Renal cortical epithelial cell (primary cell): Measurements from ENCODE around the gene ZNF566. TPM values are rescaled to one million over a fixed set of nuclear protein-coding genes. Genes with fewer than 3 reads are reported as not detected.
A peak's percentile ranks its signal among the peaks of the same experiment; 100 is the strongest.
"Not testable (repeated sequence)": the region's sequence is repeated elsewhere in the genome, so short reads cannot be mapped to it uniquely, and the experiment has no call there.

Experiments used
- DNase-seq: peaks from one replicate; pipeline ENCODE4 v3.0.0-alpha.2; 2011; ENCODE audit warnings: low read depth
- total RNA-seq: library from RNA; depleted of rRNA; stranded (reverse); fragments of >200 nt; gene quantifications from 2 replicates; pipeline ENCODE4 v1.2.3, GENCODE V29; 2014

ZNF566 gene
- total RNA-seq: 5.2 and 11.9 TPM in 2 replicates

DNA sequence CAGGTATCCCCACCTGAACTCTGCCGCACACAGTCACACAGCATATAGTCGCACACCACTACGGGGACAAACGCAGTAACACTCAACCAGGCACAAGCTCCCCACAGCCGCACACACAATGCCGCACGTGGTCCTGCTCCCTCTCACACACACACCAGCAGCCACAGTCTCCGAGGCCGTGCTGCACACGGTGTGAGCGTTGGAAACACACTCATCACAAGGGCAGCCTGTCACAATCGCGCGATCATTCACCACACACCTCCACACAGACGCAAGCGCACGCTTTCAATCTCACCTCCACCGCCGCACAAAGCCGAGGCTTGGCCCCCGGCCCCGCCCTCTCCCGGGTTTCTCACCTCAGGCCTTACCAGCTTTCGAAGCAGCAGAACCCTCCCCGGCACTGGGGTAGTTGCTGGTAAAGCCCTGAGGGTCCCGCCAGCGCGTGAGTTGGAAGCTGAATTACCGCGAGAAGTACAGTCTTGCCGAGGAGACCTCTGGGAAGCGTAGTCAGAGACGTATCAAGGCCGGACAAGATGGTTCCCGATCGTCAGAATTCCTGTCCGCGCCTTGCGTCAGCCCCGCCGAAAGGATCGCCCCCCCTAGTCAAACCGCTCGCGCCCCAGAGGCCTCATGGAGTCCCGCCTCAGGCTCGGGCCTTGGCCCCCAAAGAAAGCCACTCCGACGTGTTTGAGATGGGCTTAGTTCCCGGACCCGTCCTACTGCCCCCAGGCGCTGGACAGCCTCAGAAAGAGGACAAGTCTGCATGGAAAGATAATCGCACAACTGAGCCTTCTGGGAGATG lies at the start of gene ZNF566:
ZNF566 (minus strand) TSS at position 444 of the 802 bp plus-strand sequence. CDS start 13,004 bp downstream, outside the sequence.
- DNase-seq: peak; percentile 96

DNA sequence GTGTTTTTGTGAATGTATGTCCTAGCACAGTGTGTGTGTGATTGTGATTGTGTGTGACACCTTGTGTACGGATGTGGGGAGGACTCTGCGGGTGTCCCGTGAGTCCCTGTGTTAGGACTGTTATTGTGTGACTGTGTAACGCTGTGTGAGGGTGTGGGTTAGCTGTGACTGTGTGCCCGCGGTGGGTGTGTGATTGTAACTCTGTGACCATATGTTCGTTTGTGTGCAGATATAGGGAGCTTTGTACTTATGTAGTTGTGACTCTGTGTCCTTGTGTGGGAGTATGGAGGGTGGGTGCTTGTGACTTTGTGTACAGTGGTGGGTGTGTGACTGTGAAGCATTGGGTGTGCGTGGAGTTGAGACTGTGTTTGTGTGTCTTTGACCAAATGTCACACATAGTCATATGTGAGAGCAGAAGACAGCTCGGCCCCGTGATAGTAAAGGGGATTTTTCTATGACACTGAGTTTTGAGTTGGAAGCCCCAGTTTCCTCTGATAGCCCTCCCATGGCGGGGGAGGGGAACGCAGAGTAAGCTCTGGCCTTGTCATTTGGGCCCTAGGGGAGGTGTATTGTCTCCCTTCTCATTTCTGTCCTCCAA lies 39.7 kb upstream of the ZNF566 start:
- DNase-seq: no peak

- DNase-seq: peak; percentile 95
Measured at GRCh38 chr19:36528194-36528920, 39.0 kb upstream of the ZNF566 start, which contains the start of gene ZNF260. TSS of gene ZNF260 (minus strand) at chr19:36528271. CDS start at chr19:36515238, 13,033 bp downstream.

DNA sequence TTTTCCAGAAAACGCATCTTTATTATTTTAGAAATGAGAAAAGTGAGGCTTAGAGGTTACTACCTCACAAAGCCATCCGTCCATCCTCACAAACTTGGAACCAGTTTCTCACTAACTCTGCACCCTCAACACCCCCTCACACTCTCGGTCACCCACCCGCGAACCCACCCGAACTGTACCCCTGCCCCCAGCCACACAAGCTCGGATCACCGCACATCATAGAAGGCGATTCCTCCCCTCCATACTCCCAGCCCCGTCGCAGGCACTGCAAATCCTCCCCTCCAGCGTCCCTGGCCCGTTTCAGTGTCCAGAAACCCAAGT lies 38.5 kb upstream of the ZNF566 start:
- no peak for DNase-seq

GRCh38 chr19:36527341-36527740 lies 38.0 kb upstream of the ZNF566 start:
- no peak for DNase-seq

GRCh38 chr19:36526581-36526980 lies 37.2 kb upstream of the ZNF566 start:
- no peak for DNase-seq

- DNase-seq: no peak
Measured at GRCh38 chr19:36524617-36525016, 35.3 kb upstream of the ZNF566 start.

DNA sequence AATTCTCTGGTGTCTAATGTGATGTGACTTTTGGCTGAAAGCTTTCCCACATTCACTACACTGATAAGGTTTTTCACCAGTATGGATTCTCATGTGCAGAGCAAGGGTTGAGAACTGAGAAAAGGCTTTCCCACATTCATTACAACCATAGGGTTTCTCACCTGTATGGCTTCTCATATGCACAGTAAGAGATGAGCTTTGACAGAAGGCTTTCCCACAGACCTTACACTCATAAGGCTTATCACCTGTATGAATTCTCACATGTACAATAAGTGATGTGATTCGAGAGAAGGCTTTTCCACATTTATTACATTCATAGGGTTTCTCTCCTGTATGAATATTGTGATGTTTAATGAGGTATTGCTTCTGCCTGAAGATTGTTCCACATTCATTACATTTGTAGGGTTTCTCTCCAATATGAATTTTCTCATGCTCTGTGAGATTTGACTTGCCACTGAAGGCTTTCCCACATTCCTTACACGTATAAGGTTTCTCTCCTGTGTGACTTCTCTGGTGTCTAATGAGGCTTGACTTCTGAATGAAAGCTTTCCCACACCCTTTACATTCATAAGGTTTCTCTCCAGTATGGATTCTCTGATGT lies 24.8 kb upstream of the ZNF566 start:
- no peak for DNase-seq

GRCh38 chr19:36508325-36508724 lies 19.0 kb upstream of the ZNF566 start:
- no peak for DNase-seq

GRCh38 chr19:36501973-36502372 lies 12.6 kb upstream of the ZNF566 start:
- no peak for DNase-seq

DNA sequence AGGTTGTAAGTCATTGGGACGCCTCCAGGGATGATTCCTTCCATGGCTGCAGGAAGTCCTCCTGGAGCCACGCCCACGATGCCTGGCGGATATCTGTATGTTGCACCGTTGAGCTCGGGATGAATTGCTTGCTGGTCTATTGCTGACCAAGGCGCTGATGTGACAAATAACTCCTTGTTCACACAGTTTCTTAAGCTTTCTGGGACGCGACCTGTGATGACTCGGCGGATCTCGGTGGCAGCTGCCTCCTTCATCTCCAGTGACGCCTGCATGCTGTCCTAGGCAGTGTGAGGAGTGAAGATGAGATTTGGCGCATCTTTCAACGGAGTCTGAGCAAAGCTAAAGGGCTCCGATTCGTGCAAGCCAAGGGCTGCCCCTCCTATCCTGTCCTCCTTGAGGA lies 7.6 kb upstream of the ZNF566 start:
- no peak for DNase-seq

DNA sequence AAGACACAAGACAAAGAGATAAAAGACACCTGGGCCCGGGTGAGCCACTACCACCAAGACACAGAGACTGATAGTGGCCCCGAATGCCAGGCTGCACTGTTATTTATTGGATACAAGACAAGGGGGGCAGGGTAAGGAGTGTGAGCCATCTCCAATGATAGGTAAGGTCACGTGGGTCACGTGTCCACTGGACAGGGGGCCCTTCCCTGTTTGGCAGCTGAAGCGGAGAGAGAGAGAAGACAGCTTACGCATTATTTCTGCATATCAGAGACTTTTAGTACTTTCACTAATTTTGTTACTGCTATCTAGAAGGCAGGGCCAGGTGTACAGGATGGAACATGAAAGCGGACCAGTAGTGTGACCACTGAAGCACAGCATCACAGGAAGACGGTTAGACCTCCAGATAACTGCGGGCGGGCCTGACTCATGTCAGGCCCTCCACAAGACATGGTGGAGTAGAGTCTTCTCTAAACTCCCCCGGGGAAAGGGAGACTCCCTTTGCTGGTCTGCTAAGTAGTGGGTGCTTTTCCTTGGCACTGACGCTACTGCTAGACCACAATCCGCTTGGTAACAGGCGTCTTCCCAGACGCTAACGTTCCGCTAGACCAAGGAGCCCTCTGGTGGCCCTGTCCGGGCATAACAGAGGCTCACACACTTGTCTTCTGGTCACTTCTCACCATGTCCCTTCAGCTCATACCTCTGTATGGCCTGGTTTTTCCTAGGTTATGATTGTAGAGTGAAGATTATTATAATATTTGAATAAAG lies 3.5 kb upstream of the ZNF566 start:
- peak; percentile 18 for DNase-seq

DNA sequence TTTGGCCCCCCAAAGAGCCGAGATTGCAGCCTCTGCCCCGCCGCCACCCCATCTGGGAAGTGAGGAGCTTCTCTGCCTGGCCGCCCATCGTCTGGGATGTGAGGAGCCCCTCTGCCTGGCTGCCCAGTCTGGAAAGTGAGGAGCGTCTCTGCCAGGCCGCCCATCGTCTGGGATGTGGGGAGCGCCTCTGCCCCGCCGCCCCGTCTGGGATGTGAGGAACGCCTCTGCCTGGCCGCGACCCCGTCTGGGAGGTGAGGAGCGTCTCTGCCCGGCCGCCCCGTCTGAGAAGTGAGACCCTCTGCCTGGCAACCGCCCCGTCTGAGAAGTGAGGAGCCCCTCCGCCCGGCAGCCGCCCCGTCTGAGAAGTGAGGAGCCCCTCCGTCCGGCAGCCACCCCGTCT lies 1.5 kb upstream of the ZNF566 start:
- not testable (repeated sequence) for DNase-seq

- DNase-seq: no peak
Measured at GRCh38 chr19:36489920-36490415, 607 bp upstream of the ZNF566 start.

- DNase-seq: no peak
Measured at GRCh38 chr19:36488846-36489117, 579 bp downstream of the ZNF566 start.

DNA sequence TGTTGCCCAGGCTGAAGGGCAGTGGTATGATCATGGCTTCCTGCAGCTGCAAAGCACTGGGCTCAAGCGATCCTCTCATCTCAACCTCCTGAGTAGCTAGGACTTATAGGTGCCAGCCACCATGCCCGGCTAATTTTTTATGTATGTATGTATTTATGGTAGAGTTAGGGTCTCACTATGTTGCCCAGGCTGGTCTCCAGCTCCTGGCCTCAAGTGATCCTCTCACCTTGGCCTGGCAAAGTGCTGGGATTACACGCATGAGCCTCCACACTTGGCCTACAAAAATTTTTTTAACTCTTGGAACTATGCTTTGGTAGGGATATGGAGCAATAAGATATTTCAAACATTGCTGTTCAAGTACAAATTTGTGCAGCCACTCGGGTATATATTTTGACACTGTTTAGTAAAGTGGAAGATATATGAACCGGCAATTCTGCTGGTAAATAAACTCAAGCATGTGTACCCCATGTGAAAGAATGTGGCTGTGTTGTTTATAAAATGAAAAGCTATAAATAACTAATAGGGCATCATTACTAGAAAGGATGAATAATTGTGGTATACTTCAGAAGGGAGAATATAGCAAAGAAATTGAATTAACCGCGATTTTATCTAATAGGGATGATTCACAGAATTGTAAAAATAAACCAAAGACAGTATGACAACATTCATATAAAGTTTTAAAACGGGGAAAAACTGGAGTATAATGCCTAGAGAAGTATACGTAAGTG lies 1.1 kb downstream of the ZNF566 start:
- DNase-seq: no peak

- DNase-seq: no peak
Measured at GRCh38 chr19:36483653-36484052, 5.7 kb downstream of the ZNF566 start.

DNA sequence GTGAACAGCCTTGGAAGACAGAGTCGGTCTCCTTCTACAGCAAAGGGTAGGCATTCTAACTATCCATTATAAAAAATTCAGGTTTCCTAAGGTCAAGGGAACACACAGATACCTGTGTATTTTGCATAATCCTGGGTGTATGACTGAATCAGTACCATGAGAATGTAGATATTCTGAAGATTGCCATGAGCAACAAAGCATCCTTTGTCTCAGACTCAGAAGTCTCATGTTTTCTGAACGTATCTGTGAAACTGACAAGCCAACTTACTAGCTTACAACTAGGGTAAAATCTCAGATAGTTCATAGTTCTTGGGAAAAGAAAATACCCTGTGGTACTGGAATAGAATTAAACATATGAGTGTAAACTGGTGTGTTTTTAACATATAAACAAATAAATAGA lies 6.5 kb downstream of the ZNF566 start:
- no peak for DNase-seq

GRCh38 chr19:36460046-36460445 lies 29.3 kb downstream of the ZNF566 start:
- no peak for DNase-seq

DNA sequence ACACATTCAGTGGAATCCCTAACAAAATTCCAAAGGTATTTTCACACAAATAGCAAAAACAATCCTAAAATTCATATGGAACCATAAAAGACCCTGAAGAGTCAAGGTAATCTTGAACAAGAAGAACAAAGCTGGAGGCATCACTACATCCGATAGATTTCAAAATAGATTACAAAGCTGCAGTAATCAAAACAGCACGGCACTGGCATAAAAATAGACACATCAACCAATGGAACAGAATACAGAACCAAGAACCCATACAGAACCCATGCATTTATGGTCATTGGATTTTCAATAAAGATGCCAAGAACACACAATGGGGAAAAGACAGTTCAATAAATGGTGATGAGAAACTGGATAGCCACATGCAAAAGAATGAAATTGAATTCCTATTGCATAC lies 32.5 kb downstream of the ZNF566 start:
- no peak for DNase-seq

- no peak for DNase-seq
Measured at GRCh38 chr19:36449059-36449670, 40.2 kb downstream of the ZNF566 start.
